ENCODE data around the gene SCG3. TPM values are rescaled to one million over a fixed set of nuclear protein-coding genes. Genes with fewer than 3 reads are reported as not detected.

Gene SCG3
- total RNA-seq, 1 experiment from 2014 or later = not detected

DNA sequence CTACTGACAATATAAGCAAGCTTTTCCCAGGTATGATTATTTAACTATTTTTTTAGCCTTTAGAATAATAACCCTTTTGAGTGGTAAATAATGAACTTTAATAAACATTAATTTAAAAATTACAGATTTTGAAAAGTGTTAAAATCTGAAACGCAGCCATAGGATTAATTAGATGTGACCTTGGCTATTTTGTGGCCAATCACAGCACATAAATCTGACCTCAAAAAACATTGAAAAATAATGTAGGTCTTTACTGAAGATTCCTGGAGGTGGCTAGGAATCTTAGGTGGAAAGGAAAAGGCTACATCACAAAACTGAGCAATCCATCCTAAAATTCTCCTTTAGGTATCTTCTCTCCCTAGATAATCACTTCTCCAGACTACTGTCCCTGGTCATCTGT is 18.1 kb downstream of the SCG3 start:
- Histone ChIP-seq H3K36me3 (no peaks in the 10 kb centered on the region), H3K27me3 (replicated peaks) (peaks cover 15% of the 10 kb centered on the region; the same call in 1 of the 2 replicates), H3K4me1 (replicated peaks) (no peaks in the 10 kb centered on the region), H3K9me3 (replicated peaks) (no peaks in the 10 kb centered on the region), H3K27ac (no peak overlapping the region), H3K4me3 (no peak overlapping the region)
- DNase-seq (ENCODE audit: low read depth in 1 of 2, low spot score in 2 of 2) = no peak

DNA sequence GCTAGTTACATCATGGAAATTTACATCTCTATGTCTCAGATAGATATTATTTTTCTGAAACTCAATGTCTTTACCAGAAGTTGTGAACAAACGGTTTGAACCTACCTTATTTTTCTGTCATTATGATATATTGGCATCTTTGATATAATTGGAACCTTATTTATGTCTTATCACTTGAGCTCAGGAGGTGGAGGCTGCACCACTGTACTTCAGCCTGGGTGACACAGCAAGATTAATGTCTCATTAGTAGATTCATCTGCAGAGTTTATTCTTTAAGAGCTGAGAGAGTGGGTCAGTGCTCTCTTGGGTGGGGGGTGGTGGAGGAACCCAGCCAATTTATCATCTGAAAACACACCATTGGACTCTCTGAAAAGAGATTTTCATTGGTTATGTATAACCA is 21.4 kb downstream of the SCG3 start:
- Histone ChIP-seq H3K27me3 (replicated peaks) (peaks cover 15% of the 10 kb centered on the region; the same call in 1 of the 2 replicates), H3K4me1 (replicated peaks) (no peaks in the 10 kb centered on the region), H3K9me3 (replicated peaks) (no peaks in the 10 kb centered on the region), H3K36me3 (no peaks in the 10 kb centered on the region), H3K4me3 (no peak overlapping the region), H3K27ac (no peak overlapping the region)
- DNase-seq (ENCODE audit: low read depth in 1 of 2, low spot score in 2 of 2) = no peak

DNA sequence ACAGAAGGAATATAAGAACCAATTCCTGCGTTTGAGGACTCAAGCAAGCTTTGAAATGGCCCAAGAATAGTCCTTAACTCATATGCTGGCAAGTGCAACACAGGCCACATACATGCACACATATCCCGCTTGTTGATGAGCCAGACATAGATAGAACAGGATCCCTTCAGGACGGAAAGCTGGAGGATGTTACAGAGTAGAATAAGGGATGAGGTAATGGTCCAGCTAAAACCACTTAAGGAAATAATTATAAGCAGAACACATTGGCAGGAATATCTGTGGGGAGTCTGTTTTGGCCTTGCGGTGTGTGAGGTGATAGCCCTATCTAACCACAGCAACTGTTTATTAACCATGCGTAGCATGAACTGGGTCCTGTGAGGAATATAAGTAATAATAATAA is 25.0 kb downstream of the SCG3 start:
- no peak overlapping the region for H3K27ac ChIP-seq
- DNase-seq (ENCODE audit: low read depth in 1 of 2, low spot score in 2 of 2) = no peak
- no peaks in the 10 kb centered on the region for H3K27me3 ChIP-seq (replicated peaks)
- H3K4me3 ChIP-seq = no peak overlapping the region
- no peaks in the 10 kb centered on the region for H3K36me3 ChIP-seq
- H3K9me3 ChIP-seq (replicated peaks) = no peaks in the 10 kb centered on the region
- no peaks in the 10 kb centered on the region for H3K4me1 ChIP-seq (replicated peaks)

DNA sequence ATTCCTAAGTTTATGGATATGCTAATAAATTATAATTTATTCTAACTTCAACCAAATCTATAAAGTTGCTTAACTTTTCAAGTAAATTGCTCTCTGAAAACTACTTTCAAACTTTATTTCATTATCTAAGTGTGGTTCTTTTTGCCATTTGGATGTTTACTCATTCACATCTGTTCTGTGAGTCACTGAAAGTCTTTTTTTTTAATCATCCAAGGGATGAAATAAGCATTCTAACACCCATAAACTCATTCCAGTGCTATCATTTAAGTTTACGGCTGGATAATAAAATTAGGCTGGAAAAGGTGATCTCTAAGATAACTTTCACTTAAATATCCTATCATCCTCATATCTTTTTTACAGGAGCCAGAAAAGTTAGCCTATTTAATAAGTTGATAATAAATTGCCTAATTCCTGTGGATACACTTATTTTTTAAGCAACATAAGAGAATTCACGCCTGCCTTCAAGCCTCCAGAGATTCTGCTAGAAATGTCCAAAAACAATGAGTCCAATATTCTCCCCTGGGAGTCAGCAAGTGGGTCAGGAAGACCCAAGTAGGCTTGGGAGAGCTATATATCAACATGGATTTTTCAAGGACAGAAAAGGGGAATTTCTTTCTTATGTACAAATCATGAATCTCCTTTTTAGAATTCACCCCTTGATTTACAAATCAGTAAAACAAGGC is 25.8 kb downstream of the SCG3 start:
- H3K27ac ChIP-seq = no peak overlapping the region
- no peaks in the 10 kb centered on the region for H3K9me3 ChIP-seq (replicated peaks)
- H3K36me3 ChIP-seq = no peaks in the 10 kb centered on the region
- H3K4me1 ChIP-seq (replicated peaks) = no peaks in the 10 kb centered on the region
- DNase-seq (ENCODE audit: low read depth in 1 of 2, low spot score in 2 of 2) = no peak
- H3K27me3 ChIP-seq (replicated peaks) = no peaks in the 10 kb centered on the region
- no peak overlapping the region for H3K4me3 ChIP-seq

DNA sequence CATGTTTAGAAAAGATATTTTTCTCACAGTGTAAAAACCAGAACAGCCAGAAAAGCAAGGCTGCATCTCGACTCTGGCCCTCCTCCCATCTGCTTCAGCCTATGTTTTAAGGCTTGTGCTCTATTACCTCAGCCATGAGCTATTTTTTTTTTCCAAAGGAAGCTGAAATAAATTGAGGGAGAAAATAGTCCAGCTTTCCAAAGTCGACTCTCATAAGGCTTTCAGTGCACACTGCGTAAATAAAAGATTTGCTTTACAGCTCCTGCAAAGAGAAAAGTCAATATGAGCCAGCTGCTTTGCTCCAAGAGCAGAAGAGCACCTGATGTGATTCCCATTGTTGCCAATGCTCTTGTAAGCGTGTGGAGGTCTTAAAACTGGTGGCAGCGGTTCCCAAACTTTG is 26.7 kb downstream of the SCG3 start:
- no peak for DNase-seq (ENCODE audit: low read depth in 1 of 2, low spot score in 2 of 2)
- H3K27me3 ChIP-seq (replicated peaks) = no peaks in the 10 kb centered on the region; the same call in 1 of the 2 replicates
- H3K4me3 ChIP-seq = no peak overlapping the region
- H3K27ac ChIP-seq = no peak overlapping the region
- H3K36me3 ChIP-seq = no peaks in the 10 kb centered on the region
- no peaks in the 10 kb centered on the region for H3K9me3 ChIP-seq (replicated peaks)
- no peaks in the 10 kb centered on the region for H3K4me1 ChIP-seq (replicated peaks)

DNA sequence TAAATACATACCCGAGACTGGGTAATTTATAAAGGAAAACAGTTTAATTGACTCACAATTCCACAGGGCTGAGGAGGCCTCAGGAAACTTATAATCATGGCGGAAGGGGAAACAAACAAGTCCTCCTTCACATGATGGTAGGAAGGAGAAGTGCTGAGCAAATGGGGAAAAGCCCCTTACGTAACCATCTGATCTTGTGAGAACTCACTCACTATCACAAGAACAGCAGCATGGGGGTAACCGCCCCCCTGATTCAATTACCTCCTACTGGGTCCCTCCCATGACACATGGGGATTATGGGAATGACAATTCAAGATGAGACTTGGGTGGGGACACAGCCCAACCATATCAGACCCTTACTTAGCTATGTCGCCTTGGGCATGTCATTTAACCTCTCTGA is 27.7 kb downstream of the SCG3 start:
- H3K27me3 ChIP-seq (replicated peaks) = no peaks in the 10 kb centered on the region; the same call in 1 of the 2 replicates
- H3K36me3 ChIP-seq = no peaks in the 10 kb centered on the region
- no peak overlapping the region for H3K27ac ChIP-seq
- H3K4me1 ChIP-seq (replicated peaks) = no peaks in the 10 kb centered on the region
- H3K9me3 ChIP-seq (replicated peaks) = no peaks in the 10 kb centered on the region
- no peak for DNase-seq (ENCODE audit: low read depth in 1 of 2, low spot score in 2 of 2)
- no peak overlapping the region for H3K4me3 ChIP-seq

DNA sequence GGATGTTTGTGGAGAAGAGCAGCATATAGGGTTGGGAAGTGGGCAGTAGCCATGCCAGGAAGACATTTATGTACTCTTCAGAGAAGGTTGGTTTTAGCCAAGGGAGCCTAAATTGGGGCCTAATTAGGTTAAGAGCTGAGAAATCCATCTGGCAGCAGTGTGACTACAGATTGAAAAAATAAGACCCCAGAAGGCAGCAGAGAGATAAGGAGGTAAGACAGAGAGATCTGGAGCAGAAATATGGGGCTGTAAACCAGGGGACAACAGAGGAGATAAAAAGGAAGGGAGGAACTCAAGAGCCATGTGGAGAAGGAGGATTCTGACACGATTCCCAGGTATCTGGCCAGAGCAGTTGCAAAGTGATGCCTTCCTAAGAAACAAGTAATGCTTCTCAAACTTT is 32.9 kb downstream of the SCG3 start:
- Histone ChIP-seq H3K36me3 (no peaks in the 10 kb centered on the region), H3K9me3 (replicated peaks) (no peaks in the 10 kb centered on the region), H3K4me3 (no peak overlapping the region), H3K4me1 (replicated peaks) (no peaks in the 10 kb centered on the region), H3K27ac (no peak overlapping the region), H3K27me3 (replicated peaks) (no peaks in the 10 kb centered on the region; the same call in 1 of the 2 replicates)
- DNase-seq (ENCODE audit: low read depth in 1 of 2, low spot score in 2 of 2) = no peak

DNA sequence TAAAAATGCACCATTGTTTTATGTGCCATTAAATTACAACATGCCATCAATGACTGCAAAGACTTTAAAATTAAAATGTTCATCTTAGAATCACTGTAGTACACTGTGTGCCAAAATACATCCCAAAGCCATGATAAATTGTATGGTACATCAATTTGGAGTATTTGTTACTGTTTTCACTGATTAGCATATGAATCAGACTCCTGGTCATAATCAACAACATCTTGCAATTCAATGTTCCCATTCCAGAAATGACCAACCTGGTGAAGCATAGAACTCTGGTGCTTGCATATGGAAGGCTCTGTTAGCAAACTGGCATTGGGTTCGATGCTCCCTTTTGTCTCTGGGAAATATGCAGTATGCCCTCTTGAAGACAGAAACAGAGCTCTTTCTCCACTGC is 33.6 kb downstream of the SCG3 start:
- H3K27ac ChIP-seq = no peak overlapping the region
- H3K4me1 ChIP-seq (replicated peaks) = no peaks in the 10 kb centered on the region
- no peak overlapping the region for H3K4me3 ChIP-seq
- H3K27me3 ChIP-seq (replicated peaks) = no peaks in the 10 kb centered on the region; the same call in 1 of the 2 replicates
- no peaks in the 10 kb centered on the region for H3K36me3 ChIP-seq
- DNase-seq (ENCODE audit: low read depth in 1 of 2, low spot score in 2 of 2) = no peak
- H3K9me3 ChIP-seq (replicated peaks) = no peaks in the 10 kb centered on the region

DNA sequence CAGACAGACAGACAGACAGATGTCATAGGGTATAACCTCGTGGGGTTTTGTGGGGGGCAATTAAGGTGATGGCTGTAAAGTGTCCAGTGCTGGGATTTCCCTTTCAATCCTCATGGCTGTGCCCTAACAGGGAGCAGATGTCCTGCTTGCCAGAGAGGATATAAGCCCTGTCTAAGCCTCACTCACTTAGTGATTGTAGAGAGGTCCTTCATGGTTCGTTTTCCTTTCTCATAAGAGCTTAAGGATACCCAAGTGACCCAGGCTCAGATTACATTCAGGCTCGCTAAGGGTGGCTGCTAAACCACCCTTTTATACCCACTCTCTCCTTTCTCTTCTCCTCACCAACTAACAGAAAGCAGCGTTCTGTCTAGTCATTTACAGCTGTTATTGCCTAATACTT is 36.9 kb downstream of the SCG3 start:
- Histone ChIP-seq H3K4me1 (replicated peaks) (0 out of 2 replicates have a peak, but pooled peaks cover 5% of the 10 kb centered on the region), H3K4me3 (no peak overlapping the region), H3K27me3 (replicated peaks) (no peaks in the 10 kb centered on the region; the same call in 1 of the 2 replicates), H3K9me3 (replicated peaks) (no peaks in the 10 kb centered on the region), H3K36me3 (no peaks in the 10 kb centered on the region), H3K27ac (no peak overlapping the region)
- DNase-seq (ENCODE audit: low read depth in 1 of 2, low spot score in 2 of 2) = no peak

DNA sequence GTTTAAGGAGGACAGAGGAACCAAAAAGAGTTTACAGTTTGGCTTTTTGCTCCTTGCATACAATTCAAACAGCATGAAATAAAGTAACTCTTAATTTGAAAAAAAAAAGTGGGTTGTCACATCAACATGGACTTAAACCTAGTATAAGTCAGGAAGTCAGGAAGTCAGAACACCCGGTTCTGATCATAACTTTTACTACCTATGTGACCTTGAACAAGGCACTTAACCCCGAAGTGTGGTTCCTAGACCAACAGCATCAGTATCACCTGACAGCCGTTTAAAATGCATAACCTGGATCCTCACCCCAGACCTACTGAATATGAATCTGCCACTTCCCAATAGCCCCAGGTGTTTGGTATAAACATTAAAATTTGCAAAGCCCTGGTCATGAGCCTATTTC is 37.4 kb downstream of the SCG3 start:
- H3K9me3 ChIP-seq (replicated peaks) = no peaks in the 10 kb centered on the region
- H3K27me3 ChIP-seq (replicated peaks) = no peaks in the 10 kb centered on the region
- H3K36me3 ChIP-seq = no peaks in the 10 kb centered on the region
- H3K27ac ChIP-seq = no peak overlapping the region
- 0 out of 2 replicates have a peak, but pooled peaks cover 5% of the 10 kb centered on the region for H3K4me1 ChIP-seq (replicated peaks)
- no peak overlapping the region for H3K4me3 ChIP-seq
- no peak for DNase-seq (ENCODE audit: low read depth in 1 of 2, low spot score in 2 of 2)

DNA sequence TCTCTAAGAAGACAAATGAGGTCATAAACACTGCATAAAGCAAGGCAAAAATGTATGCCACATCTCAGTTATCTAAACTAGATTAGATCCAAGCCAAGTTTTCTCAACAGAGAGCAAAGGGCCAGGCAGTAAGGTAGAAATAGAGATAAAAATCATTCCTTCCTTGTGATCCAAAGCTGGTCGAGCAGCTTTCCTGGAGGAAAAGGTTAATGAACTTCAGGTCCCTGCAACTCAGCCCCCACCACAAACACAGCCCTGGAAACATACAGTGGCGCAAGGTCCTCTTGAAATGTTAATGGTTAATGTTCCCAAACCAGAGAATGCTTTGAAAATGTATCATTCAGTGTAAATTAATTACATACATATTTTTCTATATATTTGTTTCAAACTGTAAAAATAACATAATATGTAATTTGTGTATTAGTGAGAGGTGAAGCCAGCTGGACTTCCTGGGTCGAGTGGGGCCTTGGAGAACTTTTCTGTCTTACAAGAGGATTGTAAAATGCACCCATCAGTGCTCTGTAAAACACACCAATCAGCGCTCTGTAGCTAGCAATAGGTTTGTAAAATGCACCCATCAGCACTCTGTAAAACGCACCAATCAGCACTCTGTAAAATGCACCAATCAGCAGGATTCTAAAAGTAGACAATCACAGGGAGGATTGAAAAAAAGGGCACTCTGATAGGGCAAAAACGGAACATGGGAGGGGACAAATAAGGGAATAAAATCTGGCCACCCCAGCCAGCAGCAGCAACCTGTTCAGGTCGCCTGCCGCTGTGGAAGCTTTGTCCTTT is 39.1 kb downstream of the SCG3 start:
- Histone ChIP-seq H3K27ac (no peak overlapping the region), H3K9me3 (replicated peaks) (no peaks in the 10 kb centered on the region), H3K36me3 (no peaks in the 10 kb centered on the region), H3K4me3 (no peak overlapping the region), H3K4me1 (replicated peaks) (0 out of 2 replicates have a peak, but pooled peaks cover 5% of the 10 kb centered on the region), H3K27me3 (replicated peaks) (no peaks in the 10 kb centered on the region)
- DNase-seq (ENCODE audit: low read depth in 1 of 2, low spot score in 2 of 2) = no peak

DNA sequence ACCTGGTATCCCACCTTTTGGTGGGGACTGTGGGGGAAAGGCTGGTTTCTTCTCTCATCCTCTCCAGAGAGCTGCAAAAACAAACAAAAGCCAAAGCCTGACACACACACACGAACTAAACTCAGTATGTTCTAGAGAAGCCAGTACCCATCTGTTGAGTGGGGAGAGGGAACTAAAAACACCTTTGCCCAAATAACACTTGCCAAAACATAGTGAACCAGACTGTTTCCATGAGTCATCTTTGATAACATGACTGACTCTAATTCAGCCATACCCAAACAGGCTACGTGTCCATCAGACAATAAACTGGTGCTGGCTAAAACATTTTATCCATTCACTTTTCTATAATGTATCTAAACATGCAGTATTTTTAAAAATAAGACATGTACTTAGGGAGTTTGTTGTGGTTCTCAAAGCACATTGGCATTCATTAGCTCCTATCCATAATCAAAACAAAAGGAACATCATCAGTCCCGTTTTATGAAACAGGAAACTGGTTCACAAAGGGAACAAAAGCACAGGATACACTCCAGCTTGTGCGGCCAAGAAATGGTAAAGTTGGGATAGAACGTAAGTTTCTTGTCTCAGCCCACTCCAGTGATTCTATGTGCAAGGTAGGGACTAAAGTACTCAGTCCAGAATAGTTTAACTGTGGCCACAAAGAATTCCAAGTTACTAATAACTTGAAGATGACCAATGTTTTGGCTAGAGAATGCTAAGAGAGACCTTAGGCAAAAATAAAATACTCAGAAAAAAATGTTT is 40.1 kb downstream of the SCG3 start:
- DNase-seq (ENCODE audit: low read depth in 1 of 2, low spot score in 2 of 2) = no peak
- peaks cover 9% of the 10 kb centered on the region for H3K4me1 ChIP-seq (replicated peaks)
- no peak overlapping the region for H3K4me3 ChIP-seq
- H3K9me3 ChIP-seq (replicated peaks) = no peaks in the 10 kb centered on the region
- H3K36me3 ChIP-seq = no peaks in the 10 kb centered on the region
- H3K27ac ChIP-seq = no peak overlapping the region
- no peaks in the 10 kb centered on the region for H3K27me3 ChIP-seq (replicated peaks)

DNA sequence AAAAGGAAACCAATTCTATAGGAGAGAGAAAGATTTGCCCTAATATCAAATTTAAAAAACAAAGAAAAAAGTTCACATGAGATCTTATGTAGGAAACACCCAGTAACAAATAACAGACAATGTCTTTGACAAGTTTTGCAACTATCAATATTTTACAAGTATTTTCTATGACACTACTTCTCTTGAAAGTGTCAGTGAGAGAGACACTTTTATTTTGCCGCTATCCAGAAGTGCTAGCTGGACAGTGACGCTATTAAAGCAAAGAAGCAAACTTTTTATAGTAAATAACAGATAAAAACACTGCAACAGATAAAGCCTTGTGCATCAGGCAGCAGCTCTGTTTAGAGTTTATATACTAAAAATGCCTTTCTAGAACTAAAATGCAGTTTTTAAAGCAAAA is 42.9 kb downstream of the SCG3 start:
- no peaks in the 10 kb centered on the region for H3K36me3 ChIP-seq
- no peak for DNase-seq (ENCODE audit: low read depth in 1 of 2, low spot score in 2 of 2)
- no peak overlapping the region for H3K4me3 ChIP-seq
- no peak overlapping the region for H3K27ac ChIP-seq
- H3K27me3 ChIP-seq (replicated peaks) = no peaks in the 10 kb centered on the region
- H3K9me3 ChIP-seq (replicated peaks) = no peaks in the 10 kb centered on the region
- H3K4me1 ChIP-seq (replicated peaks) = peaks cover 22% of the 10 kb centered on the region

DNA sequence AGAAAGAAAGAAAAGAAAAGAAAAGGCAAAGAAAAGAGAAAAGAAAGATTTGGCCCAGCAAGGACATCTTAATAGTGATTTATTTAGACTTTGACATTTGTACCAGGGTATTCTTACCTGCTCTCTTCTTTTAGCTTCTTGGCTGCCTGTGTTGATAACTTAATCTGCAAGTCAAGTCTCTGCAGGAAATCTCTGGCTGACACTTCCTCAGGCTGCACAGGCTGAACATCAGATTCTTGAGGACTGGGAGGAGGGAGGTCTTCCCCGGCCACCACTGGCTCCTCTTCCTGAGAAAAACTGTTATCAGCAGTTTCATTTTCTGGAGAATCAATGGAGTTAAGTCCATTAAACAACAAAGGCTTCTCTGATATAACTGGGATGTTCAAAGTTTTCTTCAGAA is 43.4 kb downstream of the SCG3 start:
- Histone ChIP-seq H3K36me3 (no peaks in the 10 kb centered on the region), H3K4me1 (replicated peaks) (peaks cover 22% of the 10 kb centered on the region), H3K4me3 (no peak overlapping the region), H3K9me3 (replicated peaks) (no peaks in the 10 kb centered on the region), H3K27ac (no peak overlapping the region), H3K27me3 (replicated peaks) (no peaks in the 10 kb centered on the region)
- DNase-seq (ENCODE audit: low read depth in 1 of 2, low spot score in 2 of 2) = no peak
